ENCODE measurements around the gene METTL17.
"Not testable (repeated sequence)": the region's sequence is repeated elsewhere in the genome, so short reads cannot be mapped to it uniquely, and the experiment has no call there.

The METTL17 gene

GRCh38 chr14:21039585-21040369 is 50.0 kb downstream of the METTL17 start:
- no peak overlapping the region for H3K4me3 ChIP-seq (replicated peaks; ENCODE audit: low read depth, low read length)
- DNase-seq (ENCODE audit: extremely low read depth, low read depth): no peak
- TF ChIP-seq CTCF (IDR thresholded peaks at IDR 0.05; ENCODE audit: low read depth, low read length, missing control alignments): peak; percentile 63

- no peak for TF ChIP-seq CTCF (IDR thresholded peaks at IDR 0.05; ENCODE audit: low read depth, low read length, missing control alignments)
- H3K4me3 ChIP-seq (replicated peaks; ENCODE audit: low read depth, low read length): no peak overlapping the region
- no peak for DNase-seq (ENCODE audit: extremely low read depth, low read depth)
Measured at GRCh38 chr14:21040370-21040925, 50.7 kb downstream of the METTL17 start.

GRCh38 chr14:21040941-21041340 is 51.2 kb downstream of the METTL17 start:
- not testable (repeated sequence) for H3K4me3 ChIP-seq (replicated peaks; ENCODE audit: low read depth, low read length); DNase-seq (ENCODE audit: extremely low read depth, low read depth)

- no peak for TF ChIP-seq CTCF (IDR thresholded peaks at IDR 0.05; ENCODE audit: low read depth, low read length, missing control alignments)
- no peak within 1 kb of the TSS for H3K4me3 ChIP-seq (replicated peaks; ENCODE audit: low read depth, low read length)
- no peak for DNase-seq (ENCODE audit: extremely low read depth, low read depth)
Measured at GRCh38 chr14:21041676-21042433, 52.1 kb downstream of the METTL17 start, which contains the start of gene RNASE7. TSS of gene RNASE7 (plus strand) at chr14:21042362. CDS start at chr14:21042993, 631 bp downstream.

GRCh38 chr14:21042918-21043317 is 53.1 kb downstream of the METTL17 start:
- H3K4me3 ChIP-seq (replicated peaks; ENCODE audit: low read depth, low read length): no peak overlapping the region
- DNase-seq (ENCODE audit: extremely low read depth, low read depth): no peak
- TF ChIP-seq CTCF (IDR thresholded peaks at IDR 0.05; ENCODE audit: low read depth, low read length, missing control alignments): no peak

- no peak for DNase-seq (ENCODE audit: extremely low read depth, low read depth)
- no peak for TF ChIP-seq CTCF (IDR thresholded peaks at IDR 0.05; ENCODE audit: low read depth, low read length, missing control alignments)
- H3K4me3 ChIP-seq (replicated peaks; ENCODE audit: low read depth, low read length): no peak overlapping the region
Measured at GRCh38 chr14:21043387-21043973, 53.7 kb downstream of the METTL17 start.
